SK-N-SH treated with all-trans-retinoic acid at 6 μM for 48 hours (cell line): Measurements from ENCODE around the gene CFAP299.

Source experiments
- ATAC-seq: fragments of 200-7000 bp; cut with Tn5 transposase; 3 replicates; pipeline ENCODE4 v1.9.1; 2020; ENCODE audit warnings: mild to moderate bottlenecking, moderate library complexity
- ARNTL ChIP-seq: fragments of 450-650 bp; formaldehyde crosslinking; IDR thresholded peaks from 2 replicates; pipeline ENCODE4 v1.5.0; 2020; ENCODE audit warnings: low read depth, mild to moderate bottlenecking, moderate library complexity, borderline replicate concordance
- CSDC2 ChIP-seq: fragments of 250-450 bp; sonication (Bioruptor Pico); IDR thresholded peaks from 2 replicates; pipeline ENCODE4 v1.5.0; 2020; ENCODE audit warnings: mild to moderate bottlenecking, moderate library complexity
- CSRNP3 ChIP-seq: fragments of 250-450 bp; sonication (Bioruptor Pico); IDR thresholded peaks from 2 replicates; pipeline ENCODE4 v1.5.1; 2021; ENCODE audit warnings: mild to moderate bottlenecking, moderate library complexity
- ESRRG ChIP-seq: fragments of 250-450 bp; sonication (Bioruptor Pico); IDR thresholded peaks from 2 replicates; pipeline ENCODE4 v1.6.1; 2021; ENCODE audit warnings: mild to moderate bottlenecking
- GLIS3 ChIP-seq: fragments of 250-450 bp; sonication (Bioruptor Pico); IDR thresholded peaks from 2 replicates; pipeline ENCODE4 v1.5.0; 2020; ENCODE audit warnings: mild to moderate bottlenecking, moderate library complexity
- ISL1 ChIP-seq: fragments of 250-450 bp; sonication (Bioruptor Pico); IDR thresholded peaks from 2 replicates; pipeline ENCODE4 v2.1.2; 2022; ENCODE audit warnings: mild to moderate bottlenecking, moderate library complexity
- OSR1 ChIP-seq: fragments of 250-450 bp; sonication (Bioruptor Pico); IDR thresholded peaks from 2 replicates; pipeline ENCODE4 v1.8.0; 2022; ENCODE audit warnings: moderate library complexity, mild to moderate bottlenecking, inconsistent platforms
- PATZ1 ChIP-seq: fragments of 250-450 bp; sonication (Bioruptor Pico); IDR thresholded peaks from 2 replicates; pipeline ENCODE4 v1.8.0; 2020; ENCODE audit warnings: mild to moderate bottlenecking, moderate library complexity, borderline replicate concordance
- RARB ChIP-seq: fragments of 250-450 bp; sonication (Bioruptor Pico); IDR thresholded peaks from 2 replicates; pipeline ENCODE4 v1.8.0; 2021; ENCODE audit warnings: mild to moderate bottlenecking, moderate library complexity
- SNAI2 ChIP-seq: fragments of 250-450 bp; sonication (Bioruptor Pico); IDR thresholded peaks from 2 replicates; pipeline ENCODE4 v1.5.0; 2020; ENCODE audit warnings: mild to moderate bottlenecking, moderate library complexity
- TCF4 ChIP-seq: fragments of 250-450 bp; sonication (Bioruptor Pico); IDR thresholded peaks from 2 replicates; pipeline ENCODE4 v1.8.0; 2021; ENCODE audit warnings: mild to moderate bottlenecking, moderate library complexity, borderline replicate concordance
- TOX ChIP-seq: fragments of 250-450 bp; sonication (Bioruptor Pico); IDR thresholded peaks from 2 replicates; pipeline ENCODE4 v1.8.0; 2021; ENCODE audit warnings: mild to moderate bottlenecking, moderate library complexity, borderline replicate concordance
- TSHZ2 ChIP-seq: fragments of 250-450 bp; sonication (Bioruptor Pico); IDR thresholded peaks from 2 replicates; pipeline ENCODE4 v1.5.0; 2020; ENCODE audit warnings: mild to moderate bottlenecking, moderate library complexity
- ZC3H10 ChIP-seq: fragments of 250-450 bp; sonication (Bioruptor Pico); IDR thresholded peaks from 2 replicates; pipeline ENCODE4 v1.5.1; 2021; ENCODE audit warnings: mild to moderate bottlenecking, moderate library complexity
- ZFP3 ChIP-seq: fragments of 250-450 bp; sonication (Bioruptor Pico); IDR thresholded peaks from 2 replicates; pipeline ENCODE4 v1.5.0; 2020; ENCODE audit warnings: mild to moderate bottlenecking, moderate library complexity
- ZFP30 ChIP-seq: fragments of 450-650 bp; formaldehyde crosslinking; IDR thresholded peaks from 2 replicates; pipeline ENCODE4 v1.5.0; 2022; ENCODE audit warnings: mild to moderate bottlenecking, moderate library complexity
- ZNF565 ChIP-seq: fragments of 450-650 bp; formaldehyde crosslinking; conservative IDR thresholded peaks from 2 replicates; pipeline ENCODE4 v1.5.0; 2020; ENCODE audit warnings: low read depth, mild to moderate bottlenecking, moderate library complexity
- ZNF70 ChIP-seq: fragments of 450-650 bp; formaldehyde crosslinking; IDR thresholded peaks from 2 replicates; pipeline ENCODE4 v1.5.0; 2020; ENCODE audit warnings: mild to moderate bottlenecking, moderate library complexity
- ZNF8 ChIP-seq: fragments of 450-650 bp; formaldehyde crosslinking; IDR thresholded peaks from 2 replicates; pipeline ENCODE4 v1.5.0; 2020; ENCODE audit warnings: mild to moderate bottlenecking, moderate library complexity
- TF ChIP-seq, protein P1 (sequence below): fragments of 250-450 bp; sonication (Bioruptor Pico); IDR thresholded peaks from 2 replicates; pipeline ENCODE4 v1.5.1; 2020; ENCODE audit warnings: low read depth, mild to moderate bottlenecking, moderate library complexity

Gene CFAP299

GRCh38 chr4:80587871-80588385 is 252.4 kb downstream of the CFAP299 start:
- TF ChIP-seq TCF4 (no peak), ZNF8 (no peak), SNAI2 (CRISPR knock-in tag) (no peak), ESRRG (CRISPR knock-in tag) (no peak), ZFP3 (CRISPR knock-in tag) (no peak), PATZ1 (CRISPR knock-in tag) (no peak), ZFP30 (CRISPR knock-in tag) (no peak), ZNF70 (CRISPR knock-in tag) (no peak), ARNTL (no peak), ZC3H10 (CRISPR knock-in tag) (no peak), TOX (CRISPR knock-in tag) (no peak), TSHZ2 (CRISPR knock-in tag) (no peak)
- no peak for ATAC-seq

- peak; percentile 65 for ATAC-seq
- no peak for TF ChIP-seq ZFP3 (CRISPR knock-in tag)
Measured at GRCh38 chr4:80592950-80593349, 257.4 kb downstream of the CFAP299 start.

DNA sequence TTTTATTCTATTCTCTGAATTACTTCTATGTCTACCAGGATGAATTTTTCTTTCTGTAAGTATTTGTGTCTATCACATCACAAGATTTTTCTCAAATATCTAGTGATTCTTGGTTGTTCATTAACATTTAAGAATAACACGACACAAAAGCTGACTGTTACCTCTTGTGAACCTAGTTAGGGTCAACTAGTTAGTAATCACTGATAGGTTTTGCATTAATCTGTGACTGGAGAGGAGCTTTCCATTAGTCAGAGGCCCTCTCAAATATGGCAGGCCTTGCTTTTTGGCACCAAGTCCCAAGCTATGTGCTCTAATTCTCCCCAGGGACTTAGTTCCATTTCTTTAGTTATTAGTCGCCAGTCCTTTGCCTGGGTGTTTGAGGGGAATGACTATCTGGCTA is 259.2 kb downstream of the CFAP299 start:
- ATAC-seq = no peak
- no peak for TF ChIP-seq ZFP30 (CRISPR knock-in tag)
- TF ChIP-seq, protein P1, sequence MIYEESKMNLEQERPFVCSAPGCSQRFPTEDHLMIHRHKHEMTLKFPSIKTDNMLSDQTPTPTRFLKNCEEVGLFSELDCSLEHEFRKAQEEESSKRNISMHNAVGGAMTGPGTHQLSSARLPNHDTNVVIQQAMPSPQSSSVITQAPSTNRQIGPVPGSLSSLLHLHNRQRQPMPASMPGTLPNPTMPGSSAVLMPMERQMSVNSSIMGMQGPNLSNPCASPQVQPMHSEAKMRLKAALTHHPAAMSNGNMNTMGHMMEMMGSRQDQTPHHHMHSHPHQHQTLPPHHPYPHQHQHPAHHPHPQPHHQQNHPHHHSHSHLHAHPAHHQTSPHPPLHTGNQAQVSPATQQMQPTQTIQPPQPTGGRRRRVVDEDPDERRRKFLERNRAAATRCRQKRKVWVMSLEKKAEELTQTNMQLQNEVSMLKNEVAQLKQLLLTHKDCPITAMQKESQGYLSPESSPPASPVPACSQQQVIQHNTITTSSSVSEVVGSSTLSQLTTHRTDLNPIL (CRISPR knock-in tag) = no peak
- TF ChIP-seq OSR1 = no peak
- TF ChIP-seq, all 23 proteins: peak for 0

GRCh38 chr4:80608281-80608980 is 272.9 kb downstream of the CFAP299 start:
- ATAC-seq = peak; percentile 83
- no peak for TF ChIP-seq ZC3H10 (CRISPR knock-in tag)
- no peak for TF ChIP-seq ESRRG (CRISPR knock-in tag)
- TF ChIP-seq ZFP30 (CRISPR knock-in tag) = no peak
- no peak for TF ChIP-seq CSRNP3
- 0 out of 2 replicates have a peak, but pooled peaks have one; percentile 13 for TF ChIP-seq RARB (CRISPR knock-in tag)
- TF ChIP-seq ZFP3 (CRISPR knock-in tag) = no peak
- no peak for TF ChIP-seq GLIS3 (CRISPR knock-in tag)

DNA sequence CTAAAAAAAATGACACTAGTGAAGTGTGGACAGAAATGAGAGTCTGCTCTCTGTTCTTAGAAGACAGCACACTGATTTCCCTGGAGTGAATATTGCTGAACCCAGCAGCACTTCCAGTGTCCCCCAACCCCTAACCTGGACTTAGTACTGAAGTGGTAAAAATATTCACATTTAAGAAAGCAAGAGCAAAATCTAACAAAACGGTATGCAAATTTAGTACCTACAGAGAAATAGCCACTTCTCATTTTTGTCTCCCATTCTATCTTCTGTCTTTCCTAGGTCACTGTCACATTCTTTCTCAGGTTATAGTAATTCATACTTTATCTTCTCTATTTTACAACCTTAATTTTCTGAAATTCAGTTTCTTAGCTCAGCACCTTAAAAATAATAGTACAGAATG is 274.7 kb downstream of the CFAP299 start:
- TF ChIP-seq ARNTL (no peak), RARB (CRISPR knock-in tag) (no peak), ZNF565 (no peak), ISL1 (CRISPR knock-in tag) (no peak), ZNF70 (CRISPR knock-in tag) (no peak), TSHZ2 (CRISPR knock-in tag) (no peak), CSDC2 (CRISPR knock-in tag) (no peak), OSR1 (no peak)
- TF ChIP-seq, protein P1 (CRISPR knock-in tag) = no peak
- no peak for ATAC-seq
